Islet precursor cell (in vitro differentiated cells): Measurements from ENCODE around the gene TCFL5.
"Not testable (repeated sequence)": the region's sequence is repeated elsewhere in the genome, so short reads cannot be mapped to it uniquely, and the experiment has no call there.

Experiments used
- DNase-seq: peaks from one replicate; pipeline ENCODE4 v3.0.0-alpha.2; 2018

Gene TCFL5

GRCh38 chr20:62879275-62880146 is 17.9 kb upstream of the TCFL5 start:
- no peak for DNase-seq

- no peak for DNase-seq
Observed at GRCh38 chr20:62878244-62879038, 16.8 kb upstream of the TCFL5 start.

GRCh38 chr20:62876902-62877816 is 15.5 kb upstream of the TCFL5 start:
- no peak for DNase-seq

- DNase-seq: no peak
Observed at GRCh38 chr20:62876501-62876901, 14.9 kb upstream of the TCFL5 start.

GRCh38 chr20:62875419-62876361 is 14.1 kb upstream of the TCFL5 start:
- DNase-seq: peak; percentile 97

GRCh38 chr20:62874964-62875344 is 13.3 kb upstream of the TCFL5 start:
- no peak for DNase-seq

GRCh38 chr20:62873681-62874031 is 12.0 kb upstream of the TCFL5 start:
- peak; percentile 89 for DNase-seq

GRCh38 chr20:62873280-62873679 is 11.7 kb upstream of the TCFL5 start:
- DNase-seq: no peak

- no peak for DNase-seq
Observed at GRCh38 chr20:62872862-62873261, 11.2 kb upstream of the TCFL5 start.

- DNase-seq: no peak
Observed at GRCh38 chr20:62872184-62872847, 10.7 kb upstream of the TCFL5 start.

- no peak for DNase-seq
Observed at GRCh38 chr20:62864207-62864606, 2.6 kb upstream of the TCFL5 start.

GRCh38 chr20:62860924-62861691 is 514 bp downstream of the TCFL5 start:
- DNase-seq: peak; percentile 59

GRCh38 chr20:62860391-62860923 is 1.2 kb downstream of the TCFL5 start:
- DNase-seq: no peak

- no peak for DNase-seq
Observed at GRCh38 chr20:62859721-62860120, 1.9 kb downstream of the TCFL5 start.

GRCh38 chr20:62858058-62858830 is 3.4 kb downstream of the TCFL5 start:
- no peak for DNase-seq

GRCh38 chr20:62856931-62857619 is 4.5 kb downstream of the TCFL5 start:
- no peak for DNase-seq

- no peak for DNase-seq
Observed at GRCh38 chr20:62855120-62855519, 6.5 kb downstream of the TCFL5 start.

- no peak for DNase-seq
Observed at GRCh38 chr20:62854121-62854520, 7.5 kb downstream of the TCFL5 start.

GRCh38 chr20:62853304-62853703 is 8.3 kb downstream of the TCFL5 start:
- not testable (repeated sequence) for DNase-seq
